Measurements from ENCODE around the gene ACCS. TPM values are rescaled to one million over a fixed set of nuclear protein-coding genes. Genes with fewer than 3 reads are reported as not detected.

Gene ACCS
- polyA plus RNA-seq, 1 donor from 2014 or later, result not detected

DNA sequence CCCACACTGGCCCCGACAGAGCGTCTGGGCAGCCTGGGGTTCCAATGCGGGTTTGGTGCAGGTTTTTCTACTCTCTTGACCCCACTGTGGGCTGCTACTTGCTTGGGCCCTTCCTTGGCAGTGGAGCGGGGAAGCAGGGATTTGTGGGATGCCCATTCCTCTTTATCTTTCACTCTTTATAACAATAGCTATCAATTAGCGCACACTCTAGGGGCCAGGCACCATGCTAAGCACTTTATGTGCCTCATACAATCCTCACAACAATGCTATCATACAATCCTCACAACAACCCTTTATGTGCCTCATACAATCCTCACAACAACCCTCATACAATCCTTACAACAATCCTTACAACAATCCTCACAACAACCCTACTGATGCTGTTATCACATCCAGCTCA, 12.7 kb downstream of the ACCS start:
- no peaks in the 10 kb centered on the region for H3K27me3 ChIP-seq (ENCODE audit: insufficient read depth, low read depth, low read length)
- H3K27ac ChIP-seq (ENCODE audit: low read length), result no peak overlapping the region
- TF ChIP-seq TAF1 (IDR thresholded peaks at IDR 0.05; ENCODE audit: low read depth), result no peak
- no peak for TF ChIP-seq REST (IDR thresholded peaks at IDR 0.05; ENCODE audit: borderline replicate concordance)
- TF ChIP-seq EP300 (conservative IDR thresholded peaks at IDR 0.05; ENCODE audit: poor library complexity, severe bottlenecking), result no peak
- TF ChIP-seq POLR2AphosphoS5 (IDR thresholded peaks at IDR 0.05), result no peak
- TF ChIP-seq, protein P1, sequence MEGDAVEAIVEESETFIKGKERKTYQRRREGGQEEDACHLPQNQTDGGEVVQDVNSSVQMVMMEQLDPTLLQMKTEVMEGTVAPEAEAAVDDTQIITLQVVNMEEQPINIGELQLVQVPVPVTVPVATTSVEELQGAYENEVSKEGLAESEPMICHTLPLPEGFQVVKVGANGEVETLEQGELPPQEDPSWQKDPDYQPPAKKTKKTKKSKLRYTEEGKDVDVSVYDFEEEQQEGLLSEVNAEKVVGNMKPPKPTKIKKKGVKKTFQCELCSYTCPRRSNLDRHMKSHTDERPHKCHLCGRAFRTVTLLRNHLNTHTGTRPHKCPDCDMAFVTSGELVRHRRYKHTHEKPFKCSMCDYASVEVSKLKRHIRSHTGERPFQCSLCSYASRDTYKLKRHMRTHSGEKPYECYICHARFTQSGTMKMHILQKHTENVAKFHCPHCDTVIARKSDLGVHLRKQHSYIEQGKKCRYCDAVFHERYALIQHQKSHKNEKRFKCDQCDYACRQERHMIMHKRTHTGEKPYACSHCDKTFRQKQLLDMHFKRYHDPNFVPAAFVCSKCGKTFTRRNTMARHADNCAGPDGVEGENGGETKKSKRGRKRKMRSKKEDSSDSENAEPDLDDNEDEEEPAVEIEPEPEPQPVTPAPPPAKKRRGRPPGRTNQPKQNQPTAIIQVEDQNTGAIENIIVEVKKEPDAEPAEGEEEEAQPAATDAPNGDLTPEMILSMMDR (IDR thresholded peaks at IDR 0.05; ENCODE audit: poor library complexity, severe bottlenecking), result no peak
- no peak for TF ChIP-seq SMC3 (conservative IDR thresholded peaks at IDR 0.05; ENCODE audit: poor library complexity)
- TF ChIP-seq MXI1 (conservative IDR thresholded peaks at IDR 0.05; ENCODE audit: poor library complexity, severe bottlenecking), result no peak
- TF ChIP-seq EZH2 (IDR thresholded peaks at IDR 0.05; ENCODE audit: borderline replicate concordance, insufficient read depth, low read length, poor library complexity, severe bottlenecking), result no peak
- no peak for TF ChIP-seq RAD21 (conservative IDR thresholded peaks at IDR 0.05)
- no peak overlapping the region for H3K4me2 ChIP-seq (ENCODE audit: low read length)
- H3K9ac ChIP-seq (ENCODE audit: low read length), result no peak overlapping the region
- H3K9me2 ChIP-seq (ENCODE audit: insufficient read depth, low read length), result no peaks in the 10 kb centered on the region
- H3K4me3 ChIP-seq (ENCODE audit: low read length), result no peak overlapping the region
- H3K9me3 ChIP-seq (ENCODE audit: low read length), result no peaks in the 10 kb centered on the region
- no peaks in the 10 kb centered on the region for H3K36me3 ChIP-seq (ENCODE audit: insufficient read depth, low read length)
- H3F3A ChIP-seq (ENCODE audit: insufficient read depth, low read length, poor library complexity, severe bottlenecking), result no peaks in the 10 kb centered on the region
- no peaks in the 10 kb centered on the region for H3K79me2 ChIP-seq (replicated peaks; ENCODE audit: insufficient read depth, low read length)
- no peaks in the 10 kb centered on the region for H4K20me1 ChIP-seq (ENCODE audit: insufficient read depth)
- no peak overlapping the region for H2AFZ ChIP-seq (ENCODE audit: low read depth, low read length)

DNA sequence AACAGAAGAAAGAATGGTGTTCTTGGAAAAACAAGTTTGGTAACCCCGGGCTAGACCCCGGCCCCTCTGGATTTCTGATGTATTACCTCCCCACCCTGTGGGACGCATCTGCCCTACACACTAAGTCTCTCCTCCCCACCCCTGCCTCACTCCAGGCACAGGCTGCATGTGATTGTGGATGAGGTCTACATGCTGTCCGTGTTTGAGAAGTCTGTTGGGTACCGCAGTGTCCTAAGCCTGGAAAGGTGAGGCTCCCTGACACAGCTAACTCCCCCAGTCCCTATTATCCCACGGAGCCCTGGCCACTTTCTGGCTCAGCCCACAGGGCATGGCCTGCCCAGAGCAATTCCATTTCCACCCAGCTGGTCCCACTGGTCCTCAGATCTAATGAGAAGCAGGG, 13.3 kb downstream of the ACCS start:
- Histone ChIP-seq H3F3A (ENCODE audit: insufficient read depth, low read length, poor library complexity, severe bottlenecking) (no peaks in the 10 kb centered on the region), H3K9me2 (ENCODE audit: insufficient read depth, low read length) (no peaks in the 10 kb centered on the region), H3K4me2 (ENCODE audit: low read length) (no peak overlapping the region), H3K27ac (ENCODE audit: low read length) (no peak overlapping the region), H3K79me2 (replicated peaks; ENCODE audit: insufficient read depth, low read length) (no peaks in the 10 kb centered on the region), H3K9ac (ENCODE audit: low read length) (no peak overlapping the region), H4K20me1 (ENCODE audit: insufficient read depth) (no peaks in the 10 kb centered on the region), H3K27me3 (ENCODE audit: insufficient read depth, low read depth, low read length) (no peaks in the 10 kb centered on the region), H3K4me3 (ENCODE audit: low read length) (no peak overlapping the region), H2AFZ (ENCODE audit: low read depth, low read length) (no peak overlapping the region), H3K9me3 (ENCODE audit: low read length) (no peaks in the 10 kb centered on the region), H3K36me3 (ENCODE audit: insufficient read depth, low read length) (no peaks in the 10 kb centered on the region)
- TF ChIP-seq MXI1 (conservative IDR thresholded peaks at IDR 0.05; ENCODE audit: poor library complexity, severe bottlenecking) (no peak), REST (IDR thresholded peaks at IDR 0.05; ENCODE audit: borderline replicate concordance) (no peak), POLR2AphosphoS5 (IDR thresholded peaks at IDR 0.05) (no peak), RAD21 (conservative IDR thresholded peaks at IDR 0.05) (no peak), TAF1 (IDR thresholded peaks at IDR 0.05; ENCODE audit: low read depth) (no peak), EP300 (conservative IDR thresholded peaks at IDR 0.05; ENCODE audit: poor library complexity, severe bottlenecking) (no peak), EZH2 (IDR thresholded peaks at IDR 0.05; ENCODE audit: borderline replicate concordance, insufficient read depth, low read length, poor library complexity, severe bottlenecking) (no peak), SMC3 (conservative IDR thresholded peaks at IDR 0.05; ENCODE audit: poor library complexity) (no peak)
- TF ChIP-seq, protein P1 (IDR thresholded peaks at IDR 0.05; ENCODE audit: poor library complexity, severe bottlenecking), result no peak

Data from neural cell (in vitro differentiated cells).